Caki2 (cell line): ENCODE results near the gene NIP7. TPM values are rescaled to one million over a fixed set of nuclear protein-coding genes. Genes with fewer than 3 reads are reported as not detected.
"Not testable (repeated sequence)": the region's sequence is repeated elsewhere in the genome, so short reads cannot be mapped to it uniquely, and the experiment has no call there.

Experiments
- DNase-seq: peaks from one replicate; pipeline ENCODE4 v3.0.0-alpha.2; 2015; ENCODE audit warnings: low read depth
- in situ Hi-C: cut with HindIII; loops from 2 replicates; pipeline ENCODE4 v1.10.0; 2016; ENCODE audit warnings: low sequenced_read_pairs, low pct_unique_long_range_greater_than_20kb, mixed read lengths
- total RNA-seq: library from RNA; depleted of rRNA; stranded (reverse); fragments of >200 nt; shearing (Covaris generic); gene quantifications from 2 replicates; pipeline ENCODE4 v1.2.3, GENCODE V29; 2014; ENCODE audit warnings: low replicate concordance; rRNA removed

The NIP7 gene
- 18.7 and 25.7 TPM in 2 replicates for total RNA-seq

GRCh38 chr16:69339289-69340094, at the start of gene NIP7, which contains the start of gene COG8:
Gene NIP7, plus strand, starts transcription at chr16:69339772. Its CDS starts 58 bp downstream, at chr16:69339830.
Gene COG8, minus strand, starts transcription at chr16:69339564. Its CDS starts 12 bp downstream, at chr16:69339552.
- peak; percentile 96 for DNase-seq
- in situ Hi-C loops = no loop called here

GRCh38 chr16:69291657-69292056, 47.9 kb upstream of the NIP7 start:
- in situ Hi-C loops, DNase-seq: not testable (repeated sequence)

GRCh38 chr16:69293401-69293800, 46.2 kb upstream of the NIP7 start:
- DNase-seq = no peak
- in situ Hi-C loops = no loop called here

- no peak for DNase-seq
- in situ Hi-C loops = no loop called here
Measured at GRCh38 chr16:69294051-69294450, 45.5 kb upstream of the NIP7 start.

- in situ Hi-C loops, DNase-seq: not testable (repeated sequence)
Measured at GRCh38 chr16:69296771-69297170, 42.8 kb upstream of the NIP7 start.

- DNase-seq = no peak
- in situ Hi-C loops = no loop called here
Measured at GRCh38 chr16:69298261-69298660, 41.3 kb upstream of the NIP7 start.

- DNase-seq = no peak
- in situ Hi-C loops = no loop called here
Measured at GRCh38 chr16:69301187-69301586, 38.4 kb upstream of the NIP7 start.

GRCh38 chr16:69301861-69302260, 37.7 kb upstream of the NIP7 start:
- in situ Hi-C loops = no loop called here

GRCh38 chr16:69302301-69302700, 37.3 kb upstream of the NIP7 start:
- DNase-seq = no peak
- in situ Hi-C loops = no loop called here

More at GRCh38 chr16:69301861-69302260, 37.7 kb upstream of the NIP7 start:
- DNase-seq = no peak

- in situ Hi-C loops = no loop called here
Measured at GRCh38 chr16:69306031-69306430, 33.5 kb upstream of the NIP7 start.

GRCh38 chr16:69307091-69307490, 32.5 kb upstream of the NIP7 start:
- in situ Hi-C loops = no loop called here

More at GRCh38 chr16:69306031-69306430, 33.5 kb upstream of the NIP7 start:
- no peak for DNase-seq

GRCh38 chr16:69307856-69308255, 31.7 kb upstream of the NIP7 start:
- DNase-seq = no peak
- in situ Hi-C loops = no loop called here

More at GRCh38 chr16:69307091-69307490, 32.5 kb upstream of the NIP7 start:
- DNase-seq = no peak

GRCh38 chr16:69309316-69309715, 30.3 kb upstream of the NIP7 start:
- in situ Hi-C loops = no loop called here
- no peak for DNase-seq

GRCh38 chr16:69310653-69311532, 28.7 kb upstream of the NIP7 start, which contains the start of gene VPS4A:
Gene VPS4A, plus strand, starts transcription at chr16:69311350. Its CDS starts 162 bp downstream, at chr16:69311512.
- DNase-seq = peak; percentile 94
- in situ Hi-C loops = no loop called here

- in situ Hi-C loops = no loop called here
- DNase-seq = no peak
Measured at GRCh38 chr16:69311533-69312387, 27.8 kb upstream of the NIP7 start.

- in situ Hi-C loops = no loop called here
- no peak for DNase-seq
Measured at GRCh38 chr16:69313469-69313868, 26.1 kb upstream of the NIP7 start.

- in situ Hi-C loops = no loop called here
- no peak for DNase-seq
Measured at GRCh38 chr16:69314534-69314933, 25.0 kb upstream of the NIP7 start.
